Neural progenitor cell (in vitro differentiated cells): ENCODE data around the gene DNAJC9. TPM values are rescaled to one million over a fixed set of nuclear protein-coding genes. Genes with fewer than 3 reads are reported as not detected.

Experiments
- DNase-seq: peaks from one replicate; pipeline ENCODE4 v3.0.0-alpha.2; 2016; ENCODE audit warnings: low spot score
- H2AFZ ChIP-seq: fragments of 200-600 bp; sonication (generic); replicated peaks from 2 replicates; pipeline ENCODE4 v1.6.1; 2016; ENCODE audit warnings: antibody characterized with exemption
- H3F3A ChIP-seq: fragments of 200-600 bp; sonication (generic); 2 replicates; pipeline ENCODE4 v1.6.1; 2016; ENCODE audit warnings: antibody characterized with exemption, low read depth
- H3K27ac ChIP-seq: fragments of 200-600 bp; sonication (generic); 2 replicates; pipeline ENCODE4 v1.5.1; 2016; ENCODE audit warnings: mild to moderate bottlenecking
- H3K27me3 ChIP-seq: fragments of 200-600 bp; sonication (generic); 2 replicates; pipeline ENCODE4 v1.6.1; 2016; ENCODE audit warnings: mild to moderate bottlenecking, moderate library complexity
- H3K36me3 ChIP-seq: fragments of 200-600 bp; sonication (generic); 2 replicates; pipeline ENCODE4 v1.5.1; 2016
- H3K4me1 ChIP-seq: fragments of 200-600 bp; sonication (generic); 2 replicates; pipeline ENCODE4 v1.6.1; 2016; ENCODE audit warnings: mixed run types
- H3K4me2 ChIP-seq: fragments of 200-600 bp; sonication (generic); 2 replicates; pipeline ENCODE4 v1.6.1; 2016
- H3K4me3 ChIP-seq: fragments of 200-600 bp; sonication (generic); 2 replicates; pipeline ENCODE4 v1.5.1; 2016
- H3K79me2 ChIP-seq: fragments of 200-600 bp; sonication (generic); 2 replicates; pipeline ENCODE4 v1.6.1; 2016; ENCODE audit warnings: low read depth
- H3K9ac ChIP-seq: fragments of 200-600 bp; sonication (generic); 2 replicates; pipeline ENCODE4 v1.6.1; 2016
- H3K9me3 ChIP-seq: fragments of 200-600 bp; sonication (generic); 2 replicates; pipeline ENCODE4 v1.5.1; 2016; ENCODE audit warnings: low read depth
- H4K20me1 ChIP-seq: fragments of 200-600 bp; sonication (generic); 2 replicates; pipeline ENCODE4 v1.6.1; 2016; ENCODE audit warnings: low read depth
- H3K27ac Mint-ChIP-seq: 3 replicates; pipeline ENCODE4 v1.8.0; 2021; ENCODE audit warnings: mixed read lengths
- H3K27me3 Mint-ChIP-seq: 2 replicates; pipeline ENCODE4 v1.8.0; 2022; ENCODE audit warnings: low read depth, mild to moderate bottlenecking, inconsistent platforms, moderate library complexity, mixed read lengths; ENCODE audit not compliant: insufficient read depth
- H3K36me3 Mint-ChIP-seq: 3 replicates; pipeline ENCODE4 v1.8.0; 2021; ENCODE audit warnings: mixed read lengths
- H3K4me1 Mint-ChIP-seq: 3 replicates; pipeline ENCODE4 v1.8.0; 2021; ENCODE audit warnings: mixed read lengths
- H3K4me3 Mint-ChIP-seq: 3 replicates; pipeline ENCODE4 v1.8.0; 2021; ENCODE audit warnings: mild to moderate bottlenecking, moderate library complexity, mixed read lengths
- H3K9me3 Mint-ChIP-seq: 3 replicates; pipeline ENCODE4 v1.8.0; 2020; ENCODE audit warnings: mixed read lengths
- EZH2 ChIP-seq: fragments of 200-600 bp; sonication (generic); IDR thresholded peaks from 2 replicates; pipeline ENCODE4 v1.6.1; 2017; ENCODE audit warnings: antibody characterized with exemption, mild to moderate bottlenecking, moderate library complexity
- EZH2phosphoT487 ChIP-seq: fragments of 200-600 bp; sonication (generic); IDR thresholded peaks from 2 replicates; pipeline ENCODE4 v1.6.1; 2017; ENCODE audit warnings: antibody characterized with exemption
- total RNA-seq: library from RNA; depleted of rRNA; stranded (reverse); fragments of >200 nt; gene quantifications from 2 replicates; pipeline ENCODE4 v1.2.3, GENCODE V29; 2015; ENCODE audit warnings: low replicate concordance
- TF ChIP-seq, protein P1 (sequence below): fragments of 200-600 bp; sonication (generic); IDR thresholded peaks from 2 replicates; pipeline ENCODE4 v1.5.1; 2017; ENCODE audit warnings: antibody characterized with exemption, mild to moderate bottlenecking

DNAJC9 gene
- total RNA-seq, 1 donor from 2014 or later, result 58.0 TPM

DNA sequence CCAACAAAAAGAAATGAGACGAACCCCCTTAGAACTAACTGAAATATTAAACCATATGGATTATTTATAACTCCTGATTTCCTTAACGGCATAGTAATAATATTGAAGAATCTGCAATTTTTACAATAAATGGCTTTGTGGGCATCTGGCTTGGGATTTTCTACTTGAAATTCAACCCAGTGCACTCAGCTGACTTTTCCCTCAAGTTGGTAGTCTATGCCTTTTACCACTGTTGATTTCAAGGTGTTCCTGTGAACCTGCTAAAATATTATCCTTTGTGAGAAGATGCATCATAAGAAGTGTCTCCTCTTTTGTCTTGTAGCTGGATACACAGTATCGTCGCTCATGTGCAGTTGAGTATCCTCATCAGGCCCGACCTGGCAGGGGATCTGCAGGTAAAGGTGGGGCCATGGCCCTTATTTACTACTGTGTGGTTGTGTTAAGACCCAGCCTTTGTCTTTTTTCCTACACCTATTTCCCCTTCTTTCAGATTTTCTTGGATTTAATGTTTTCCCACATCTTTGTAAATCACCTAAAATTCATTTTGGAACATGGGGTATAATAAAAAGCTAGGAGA is 8.0 kb downstream of the DNAJC9 start:
- no peak for TF ChIP-seq EZH2
- no peak for TF ChIP-seq EZH2phosphoT487
- TF ChIP-seq, protein P1, sequence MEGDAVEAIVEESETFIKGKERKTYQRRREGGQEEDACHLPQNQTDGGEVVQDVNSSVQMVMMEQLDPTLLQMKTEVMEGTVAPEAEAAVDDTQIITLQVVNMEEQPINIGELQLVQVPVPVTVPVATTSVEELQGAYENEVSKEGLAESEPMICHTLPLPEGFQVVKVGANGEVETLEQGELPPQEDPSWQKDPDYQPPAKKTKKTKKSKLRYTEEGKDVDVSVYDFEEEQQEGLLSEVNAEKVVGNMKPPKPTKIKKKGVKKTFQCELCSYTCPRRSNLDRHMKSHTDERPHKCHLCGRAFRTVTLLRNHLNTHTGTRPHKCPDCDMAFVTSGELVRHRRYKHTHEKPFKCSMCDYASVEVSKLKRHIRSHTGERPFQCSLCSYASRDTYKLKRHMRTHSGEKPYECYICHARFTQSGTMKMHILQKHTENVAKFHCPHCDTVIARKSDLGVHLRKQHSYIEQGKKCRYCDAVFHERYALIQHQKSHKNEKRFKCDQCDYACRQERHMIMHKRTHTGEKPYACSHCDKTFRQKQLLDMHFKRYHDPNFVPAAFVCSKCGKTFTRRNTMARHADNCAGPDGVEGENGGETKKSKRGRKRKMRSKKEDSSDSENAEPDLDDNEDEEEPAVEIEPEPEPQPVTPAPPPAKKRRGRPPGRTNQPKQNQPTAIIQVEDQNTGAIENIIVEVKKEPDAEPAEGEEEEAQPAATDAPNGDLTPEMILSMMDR, result no peak
- no peak overlapping the region for H3K4me3 Mint-ChIP-seq
- DNase-seq, result no peak
- Histone ChIP-seq H3K79me2 (peaks cover 26% of the 10 kb centered on the region), H3F3A (peaks cover 20% of the 10 kb centered on the region), H3K4me1 (no peaks in the 10 kb centered on the region), H4K20me1 (peaks cover 13% of the 10 kb centered on the region), H3K27me3 (no peaks in the 10 kb centered on the region), H3K27ac (no peak overlapping the region), H2AFZ (no peak overlapping the region), H3K4me2 (no peak overlapping the region), H3K9ac (no peak overlapping the region), H3K36me3 (peaks cover 34% of the 10 kb centered on the region), H3K9me3 (no peaks in the 10 kb centered on the region), H3K4me3 (no peak overlapping the region)
- peaks cover 22% of the 10 kb centered on the region for H3K36me3 Mint-ChIP-seq
- no peaks in the 10 kb centered on the region for H3K9me3 Mint-ChIP-seq
- no peaks in the 10 kb centered on the region for H3K27me3 Mint-ChIP-seq
- H3K4me1 Mint-ChIP-seq, result no peaks in the 10 kb centered on the region
- no peak overlapping the region for H3K27ac Mint-ChIP-seq

DNA sequence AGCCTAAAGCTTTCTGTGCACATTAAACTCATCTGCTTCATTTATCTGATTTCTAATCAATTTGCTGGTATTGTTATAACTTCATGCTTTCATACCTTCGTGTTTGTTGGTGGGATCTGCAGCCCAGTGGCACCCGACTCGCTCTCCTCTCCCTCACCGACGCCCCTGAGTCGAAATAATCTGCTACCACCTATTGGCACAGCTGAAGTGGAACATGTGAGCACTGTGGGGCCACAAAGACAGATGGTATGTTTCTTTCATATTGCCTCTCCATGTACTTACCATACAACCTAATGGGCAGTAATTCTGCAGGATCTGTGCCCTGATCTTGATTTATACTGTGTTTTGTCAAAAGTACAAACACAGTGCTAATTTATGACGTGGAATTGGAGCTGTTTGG is 12.4 kb downstream of the DNAJC9 start:
- DNase-seq, result no peak
- Histone ChIP-seq H3K4me1 (no peaks in the 10 kb centered on the region), H3K27me3 (no peaks in the 10 kb centered on the region), H3F3A (peaks cover 9% of the 10 kb centered on the region), H3K9ac (no peak overlapping the region), H4K20me1 (no peaks in the 10 kb centered on the region), H3K36me3 (peaks cover 11% of the 10 kb centered on the region), H3K79me2 (no peaks in the 10 kb centered on the region), H2AFZ (no peak overlapping the region), H3K27ac (no peak overlapping the region), H3K4me3 (no peak overlapping the region), H3K9me3 (no peaks in the 10 kb centered on the region), H3K4me2 (no peak overlapping the region)
- H3K36me3 Mint-ChIP-seq, result peaks cover 14% of the 10 kb centered on the region
- H3K27me3 Mint-ChIP-seq, result peaks cover 4% of the 10 kb centered on the region
- no peak overlapping the region for H3K27ac Mint-ChIP-seq
- H3K9me3 Mint-ChIP-seq, result no peaks in the 10 kb centered on the region
- TF ChIP-seq, protein P1, result no peak
- TF ChIP-seq EZH2phosphoT487, result no peak
- no peak for TF ChIP-seq EZH2
- H3K4me1 Mint-ChIP-seq, result no peaks in the 10 kb centered on the region
- no peak overlapping the region for H3K4me3 Mint-ChIP-seq

DNA sequence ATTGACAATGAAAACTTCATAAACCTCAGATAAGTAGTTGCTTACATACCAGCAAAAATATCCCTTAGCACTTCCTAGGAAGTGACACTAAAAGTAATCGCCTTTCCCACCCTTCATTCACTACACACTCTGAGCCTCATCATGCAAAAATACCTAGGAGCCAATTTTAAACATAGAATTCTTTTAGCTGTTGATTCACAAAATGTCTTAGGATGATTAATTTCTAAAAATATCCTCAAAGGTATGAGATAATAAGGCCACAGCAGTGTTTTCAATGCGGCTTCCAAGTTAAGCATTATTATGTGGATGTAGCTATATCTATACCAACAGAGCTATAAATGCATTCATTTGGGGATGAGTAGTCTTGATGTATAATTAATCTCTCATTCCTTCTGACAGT is 13.2 kb downstream of the DNAJC9 start:
- Mint-ChIP-seq H3K4me3 (no peak overlapping the region), H3K27me3 (peaks cover 4% of the 10 kb centered on the region), H3K27ac (no peak overlapping the region), H3K9me3 (no peaks in the 10 kb centered on the region), H3K36me3 (peaks cover 14% of the 10 kb centered on the region), H3K4me1 (no peaks in the 10 kb centered on the region)
- H3F3A ChIP-seq, result peaks cover 9% of the 10 kb centered on the region
- H3K79me2 ChIP-seq, result no peaks in the 10 kb centered on the region
- TF ChIP-seq, protein P1, result no peak
- TF ChIP-seq EZH2 (no peak), EZH2phosphoT487 (no peak)
- H3K36me3 ChIP-seq, result peaks cover 3% of the 10 kb centered on the region
- no peak overlapping the region for H3K4me2 ChIP-seq
- H3K27ac ChIP-seq, result no peak overlapping the region
- H3K9me3 ChIP-seq, result no peaks in the 10 kb centered on the region
- no peak for DNase-seq
- H3K4me1 ChIP-seq, result no peaks in the 10 kb centered on the region
- H3K9ac ChIP-seq, result no peak overlapping the region
- H3K4me3 ChIP-seq, result no peak overlapping the region
- H4K20me1 ChIP-seq, result no peaks in the 10 kb centered on the region
- H2AFZ ChIP-seq, result no peak overlapping the region
- no peaks in the 10 kb centered on the region for H3K27me3 ChIP-seq
